HEK293 (cell line): Measurements from ENCODE around the gene BCR.

Experiments used
- HOXA7 ChIP-seq: sonication (generic); formaldehyde crosslinking; IDR thresholded peaks from 2 replicates; pipeline ENCODE4 v1.8.1; 2022; ENCODE audit warnings: missing genetic modification reagents, borderline replicate concordance
- INSM2 ChIP-seq: fragments of 450-650 bp; formaldehyde crosslinking; IDR thresholded peaks from 2 replicates; pipeline ENCODE4 v1.5.1; 2016; ENCODE audit warnings: missing biosample characterization, missing genetic modification characterization
- KLF16 ChIP-seq: fragments of 450-650 bp; formaldehyde crosslinking; IDR thresholded peaks from 2 replicates; pipeline ENCODE4 v1.5.1; 2017; ENCODE audit warnings: missing biosample characterization, missing genetic modification characterization
- MEIS1 ChIP-seq: sonication (generic); formaldehyde crosslinking; IDR thresholded peaks from 2 replicates; pipeline ENCODE4 v1.8.1; 2022; ENCODE audit warnings: missing genetic modification reagents, mild to moderate bottlenecking, borderline replicate concordance
- REPIN1 ChIP-seq: fragments of 450-650 bp; formaldehyde crosslinking; IDR thresholded peaks from 2 replicates; pipeline ENCODE4 v1.5.1; 2017; ENCODE audit warnings: missing biosample characterization, missing genetic modification characterization, low read depth
- TRIM28 ChIP-seq: IDR thresholded peaks from 2 replicates; pipeline ENCODE4 v1.6.1; 2011; ENCODE audit warnings: low read length, control low read depth, borderline replicate concordance
- ZBTB10 ChIP-seq: fragments of 450-650 bp; formaldehyde crosslinking; IDR thresholded peaks from 2 replicates; pipeline ENCODE4 v1.5.1; 2016; ENCODE audit warnings: missing biosample characterization, missing genetic modification characterization
- ZBTB11 ChIP-seq: fragments of 450-650 bp; formaldehyde crosslinking; conservative IDR thresholded peaks from 2 replicates; pipeline ENCODE4 v1.5.1; 2016; ENCODE audit warnings: low read depth, missing biosample characterization, missing genetic modification characterization
- ZBTB44 ChIP-seq: fragments of 450-650 bp; IDR thresholded peaks from 2 replicates; pipeline ENCODE4 v1.5.1; 2018; ENCODE audit warnings: missing biosample characterization, mild to moderate bottlenecking, missing genetic modification characterization
- ZBTB7A ChIP-seq: fragments of 450-650 bp; formaldehyde crosslinking; IDR thresholded peaks from 2 replicates; pipeline ENCODE4 v1.5.1; 2016; ENCODE audit warnings: low read depth, missing biosample characterization, missing genetic modification characterization
- ZFHX2 ChIP-seq: fragments of 450-650 bp; formaldehyde crosslinking; conservative IDR thresholded peaks from 2 replicates; pipeline ENCODE4 v1.5.1; 2016; ENCODE audit warnings: missing biosample characterization, missing genetic modification characterization
- ZNF121 ChIP-seq: fragments of 450-650 bp; formaldehyde crosslinking; IDR thresholded peaks from 2 replicates; pipeline ENCODE4 v1.5.1; 2016; ENCODE audit warnings: missing biosample characterization, missing genetic modification characterization
- ZNF155 ChIP-seq: fragments of 450-650 bp; formaldehyde crosslinking; IDR thresholded peaks from 2 replicates; pipeline ENCODE4 v1.5.1; 2016; ENCODE audit warnings: missing biosample characterization, missing genetic modification characterization
- ZNF157 ChIP-seq: fragments of 450-650 bp; formaldehyde crosslinking; IDR thresholded peaks from 2 replicates; pipeline ENCODE4 v1.5.1; 2016; ENCODE audit warnings: missing biosample characterization, missing genetic modification characterization
- ZNF175 ChIP-seq: fragments of 450-650 bp; formaldehyde crosslinking; IDR thresholded peaks from 2 replicates; pipeline ENCODE4 v1.5.1; 2016; ENCODE audit warnings: missing biosample characterization, missing genetic modification characterization
- ZNF184 ChIP-seq: fragments of 450-650 bp; IDR thresholded peaks from 2 replicates; pipeline ENCODE4 v1.5.1; 2018; ENCODE audit warnings: missing biosample characterization, mild to moderate bottlenecking, missing genetic modification characterization
- ZNF239 ChIP-seq: fragments of 450-650 bp; formaldehyde crosslinking; IDR thresholded peaks from 2 replicates; pipeline ENCODE4 v1.5.1; 2016; ENCODE audit warnings: missing biosample characterization, missing genetic modification characterization
- ZNF394 ChIP-seq: fragments of 450-650 bp; formaldehyde crosslinking; IDR thresholded peaks from 2 replicates; pipeline ENCODE4 v1.5.1; 2016; ENCODE audit warnings: missing biosample characterization, missing genetic modification characterization, mild to moderate bottlenecking, moderate library complexity, borderline replicate concordance
- ZNF423 ChIP-seq: fragments of 450-650 bp; formaldehyde crosslinking; IDR thresholded peaks from 2 replicates; pipeline ENCODE4 v1.5.1; 2016; ENCODE audit warnings: missing biosample characterization, missing genetic modification characterization
- ZNF510 ChIP-seq: fragments of 450-650 bp; formaldehyde crosslinking; IDR thresholded peaks from 2 replicates; pipeline ENCODE4 v1.5.1; 2018; ENCODE audit warnings: mild to moderate bottlenecking, missing genetic modification characterization, missing biosample characterization; ENCODE audit not compliant: insufficient replicate concordance
- ZNF548 ChIP-seq: fragments of 450-650 bp; formaldehyde crosslinking; IDR thresholded peaks from 2 replicates; pipeline ENCODE4 v1.5.1; 2016; ENCODE audit warnings: missing biosample characterization, missing genetic modification characterization
- ZNF549 ChIP-seq: fragments of 450-650 bp; IDR thresholded peaks from 2 replicates; pipeline ENCODE4 v1.5.1; 2018; ENCODE audit warnings: missing biosample characterization, missing genetic modification characterization, mild to moderate bottlenecking, inconsistent platforms, moderate library complexity
- ZNF585B ChIP-seq: fragments of 450-650 bp; formaldehyde crosslinking; IDR thresholded peaks from 2 replicates; pipeline ENCODE4 v1.5.1; 2016; ENCODE audit warnings: missing biosample characterization, missing genetic modification characterization
- ZNF707 ChIP-seq: fragments of 450-650 bp; formaldehyde crosslinking; IDR thresholded peaks from 2 replicates; pipeline ENCODE4 v1.5.1; 2016; ENCODE audit warnings: missing biosample characterization, missing genetic modification characterization
- ZNF837 ChIP-seq: fragments of 450-650 bp; formaldehyde crosslinking; IDR thresholded peaks from 2 replicates; pipeline ENCODE4 v1.5.1; 2016; ENCODE audit warnings: missing biosample characterization, missing genetic modification characterization
- ZSCAN30 ChIP-seq: fragments of 450-650 bp; IDR thresholded peaks from 2 replicates; pipeline ENCODE4 v1.5.1; 2018; ENCODE audit warnings: missing biosample characterization, mild to moderate bottlenecking, missing genetic modification characterization, moderate library complexity
- ZSCAN4 ChIP-seq: fragments of 450-650 bp; formaldehyde crosslinking; IDR thresholded peaks from 2 replicates; pipeline ENCODE4 v1.5.1; 2017; ENCODE audit warnings: missing biosample characterization, missing genetic modification characterization
- ZXDB ChIP-seq: fragments of 450-650 bp; formaldehyde crosslinking; IDR thresholded peaks from 2 replicates; pipeline ENCODE4 v1.5.1; 2016; ENCODE audit warnings: missing biosample characterization, missing genetic modification characterization

Gene BCR

GRCh38 chr22:23144932-23145877 lies 35.1 kb upstream of the BCR start, which contains the start of gene RAB36 (continued):
- TF ChIP-seq ZNF837 (tag by site-specific recombination): no peak
- TF ChIP-seq ZFHX2 (tag by site-specific recombination): peak; percentile 96
- TF ChIP-seq ZNF549 (tag by site-specific recombination): no peak
- TF ChIP-seq INSM2 (tag by site-specific recombination): peak; percentile 44; the same call in 1 of the 2 replicates
- no peak for TF ChIP-seq ZNF707 (tag by site-specific recombination)
- TF ChIP-seq HOXA7: no peak
- TF ChIP-seq ZNF157 (tag by site-specific recombination): no peak
- TF ChIP-seq ZNF121 (tag by site-specific recombination): no peak
- no peak for TF ChIP-seq ZNF175
- no peak for TF ChIP-seq ZNF184 (tag by site-specific recombination)
- no peak; the same call in 1 of the 2 replicates for TF ChIP-seq ZNF394 (tag by site-specific recombination)
- no peak for TF ChIP-seq ZNF239 (tag by site-specific recombination)
- TF ChIP-seq ZNF423 (tag by site-specific recombination): no peak
- no peak for TF ChIP-seq ZNF510 (tag by site-specific recombination)
- TF ChIP-seq ZNF548 (tag by site-specific recombination): no peak
- TF ChIP-seq ZBTB44 (tag by site-specific recombination): no peak
- peak; percentile 82; the same call in 1 of the 2 replicates for TF ChIP-seq ZXDB (tag by site-specific recombination)
- TF ChIP-seq ZSCAN30 (tag by site-specific recombination): no peak
- TF ChIP-seq ZBTB11 (tag by site-specific recombination): no peak; the same call in 1 of the 2 replicates
- no peak for TF ChIP-seq REPIN1 (tag by site-specific recombination)
- no peak for TF ChIP-seq ZSCAN4 (tag by site-specific recombination)
- TF ChIP-seq ZBTB7A (tag by site-specific recombination): no peak
- TF ChIP-seq ZNF585B: no peak
- TF ChIP-seq TRIM28: no peak
- TF ChIP-seq MEIS1 (CRISPR knock-in tag): no peak
- peak; percentile 65; the same call in 1 of the 2 replicates for TF ChIP-seq ZBTB10 (tag by site-specific recombination)
- no peak for TF ChIP-seq ZNF155 (tag by site-specific recombination)
- peak; percentile 57; the same call in 1 of the 2 replicates for TF ChIP-seq KLF16
